Retina (tissue), 1 donor: ENCODE measurements around the gene TAOK2.
"Not testable (repeated sequence)": the region's sequence is repeated elsewhere in the genome, so short reads cannot be mapped to it uniquely, and the experiment has no call there.

Experiments used
- DNase-seq: peaks from one replicate; pipeline ENCODE4 v3.0.0-alpha.2; 2016

The TAOK2 gene

GRCh38 chr16:30004811-30005242 lies 31.2 kb downstream of the TAOK2 start:
- no peak for DNase-seq

DNA sequence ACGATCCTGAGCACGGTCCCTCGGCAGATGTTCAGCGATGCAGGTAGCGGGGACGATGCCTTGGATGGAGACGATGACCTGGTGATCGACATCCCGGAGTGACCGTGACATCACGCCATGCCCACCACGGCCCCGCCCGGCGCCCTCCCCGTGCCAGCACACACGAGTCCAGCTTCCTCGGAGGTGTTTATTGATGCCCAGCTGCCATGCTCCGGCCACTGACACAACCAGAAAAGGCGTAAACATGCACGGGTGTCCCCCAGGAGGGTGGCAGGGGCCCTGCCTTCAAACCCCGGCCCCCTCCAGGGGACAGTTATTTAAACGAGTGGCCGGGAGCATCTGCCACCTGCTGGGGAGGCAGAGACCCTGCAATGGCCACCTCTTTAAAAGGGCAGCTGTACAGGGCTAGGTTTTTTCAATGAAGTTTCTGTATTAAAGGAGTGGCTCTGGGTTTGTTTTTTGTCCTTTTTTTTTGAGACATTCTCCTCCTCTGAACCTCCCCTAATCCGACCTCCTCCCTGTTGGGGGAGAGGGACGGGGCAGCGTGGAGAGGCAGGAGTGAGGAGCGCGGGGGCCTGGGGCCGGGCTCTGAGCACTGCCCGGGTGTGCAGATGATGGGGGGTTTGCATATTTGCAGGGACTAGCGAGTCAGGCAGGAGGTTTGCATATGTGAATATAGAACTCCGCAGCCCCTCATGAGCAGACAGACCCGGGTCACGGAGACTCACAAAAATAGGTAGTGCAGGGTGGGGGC lies 31.9 kb downstream of the TAOK2 start:
- peak; percentile 55 for DNase-seq

DNA sequence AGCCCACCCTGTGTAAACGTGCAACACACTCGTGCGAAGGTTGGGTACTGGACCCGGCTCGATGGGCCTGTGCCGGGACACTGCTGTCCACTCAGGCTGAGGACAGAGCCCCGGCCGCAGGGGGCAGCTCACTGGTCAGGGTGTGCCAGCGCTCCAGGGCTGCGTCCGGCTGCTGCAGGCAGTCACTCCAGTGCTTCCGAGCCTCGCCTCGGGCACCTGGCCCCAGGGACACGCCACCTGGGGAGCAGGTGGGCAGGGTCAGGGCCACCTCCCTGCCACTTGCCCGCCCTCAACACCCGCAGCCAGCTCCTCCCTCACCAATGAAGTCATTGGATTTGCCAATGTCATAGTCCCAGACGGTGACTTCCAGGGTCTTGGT lies 32.4 kb downstream of the TAOK2 start:
- no peak for DNase-seq

- DNase-seq = no peak
Measured at GRCh38 chr16:30006659-30007377, 33.1 kb downstream of the TAOK2 start.

DNA sequence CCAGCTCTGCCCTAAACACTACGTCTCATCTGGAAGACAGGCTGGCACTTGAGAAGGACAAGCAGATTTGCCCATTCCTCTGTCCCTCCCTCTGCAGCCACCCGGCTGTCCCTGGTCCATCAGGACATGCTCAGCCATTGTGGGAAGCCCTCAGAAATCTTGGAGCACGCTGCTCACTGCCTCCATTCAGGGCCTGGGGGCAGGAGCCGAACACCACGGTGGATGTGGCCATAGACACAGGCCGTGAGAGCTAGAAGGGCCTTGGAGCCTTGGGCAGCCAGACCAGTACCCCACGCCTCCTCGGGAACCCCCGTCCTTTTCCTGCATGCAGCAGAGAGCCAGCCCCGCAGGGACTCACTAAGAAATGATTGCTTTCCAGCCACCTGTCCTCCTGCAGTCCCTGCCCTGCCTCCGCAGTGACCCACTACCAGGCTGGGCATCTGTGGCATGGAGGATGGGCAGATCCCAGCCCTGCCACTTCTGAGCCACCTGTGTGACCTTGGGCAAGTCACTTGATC lies 33.8 kb downstream of the TAOK2 start:
- DNase-seq = no peak

- no peak for DNase-seq
Measured at GRCh38 chr16:30009085-30009862, 35.6 kb downstream of the TAOK2 start.

DNA sequence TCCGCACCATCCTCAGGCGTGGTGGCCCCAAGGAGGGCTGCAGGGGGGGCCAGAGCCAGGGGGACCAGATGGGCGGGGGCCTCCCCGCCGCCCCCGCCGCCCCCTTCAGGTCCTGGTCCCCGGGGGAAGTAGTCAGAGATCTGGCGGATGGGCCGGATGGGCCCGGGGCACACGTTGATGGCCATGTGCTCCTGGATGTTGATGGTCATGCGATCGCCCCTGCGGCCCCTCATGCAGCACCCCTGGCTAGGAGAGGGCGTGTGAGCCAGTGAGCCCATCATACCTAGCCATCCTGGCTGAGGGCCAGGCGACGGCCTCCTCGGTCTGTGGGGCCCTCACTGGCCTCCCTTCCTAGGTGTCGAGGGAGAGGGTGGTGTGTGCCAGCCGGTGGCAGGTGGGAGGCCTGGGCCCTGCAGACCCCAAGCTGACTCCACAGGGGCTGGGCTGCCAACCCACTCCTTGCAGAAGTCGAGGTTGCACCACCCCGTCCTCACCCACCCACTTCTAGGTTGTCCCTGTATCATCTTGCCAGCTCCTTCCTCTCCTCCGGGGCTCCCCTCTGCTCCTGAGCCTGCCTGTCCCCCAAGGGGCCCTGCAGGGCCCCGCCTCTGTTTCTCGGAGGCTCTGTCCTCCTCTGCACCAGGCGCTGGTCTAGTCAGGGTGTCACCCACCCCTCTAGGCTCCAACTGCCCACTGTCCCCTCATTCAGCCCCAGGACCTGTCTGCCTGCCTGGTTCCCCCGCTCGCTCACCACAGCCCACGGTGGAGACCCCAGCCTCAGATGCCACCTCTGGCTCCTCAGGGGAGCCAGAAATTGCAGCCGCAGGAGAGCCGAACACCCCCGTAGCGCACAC lies 36.5 kb downstream of the TAOK2 start:
- DNase-seq = peak; percentile 44

DNA sequence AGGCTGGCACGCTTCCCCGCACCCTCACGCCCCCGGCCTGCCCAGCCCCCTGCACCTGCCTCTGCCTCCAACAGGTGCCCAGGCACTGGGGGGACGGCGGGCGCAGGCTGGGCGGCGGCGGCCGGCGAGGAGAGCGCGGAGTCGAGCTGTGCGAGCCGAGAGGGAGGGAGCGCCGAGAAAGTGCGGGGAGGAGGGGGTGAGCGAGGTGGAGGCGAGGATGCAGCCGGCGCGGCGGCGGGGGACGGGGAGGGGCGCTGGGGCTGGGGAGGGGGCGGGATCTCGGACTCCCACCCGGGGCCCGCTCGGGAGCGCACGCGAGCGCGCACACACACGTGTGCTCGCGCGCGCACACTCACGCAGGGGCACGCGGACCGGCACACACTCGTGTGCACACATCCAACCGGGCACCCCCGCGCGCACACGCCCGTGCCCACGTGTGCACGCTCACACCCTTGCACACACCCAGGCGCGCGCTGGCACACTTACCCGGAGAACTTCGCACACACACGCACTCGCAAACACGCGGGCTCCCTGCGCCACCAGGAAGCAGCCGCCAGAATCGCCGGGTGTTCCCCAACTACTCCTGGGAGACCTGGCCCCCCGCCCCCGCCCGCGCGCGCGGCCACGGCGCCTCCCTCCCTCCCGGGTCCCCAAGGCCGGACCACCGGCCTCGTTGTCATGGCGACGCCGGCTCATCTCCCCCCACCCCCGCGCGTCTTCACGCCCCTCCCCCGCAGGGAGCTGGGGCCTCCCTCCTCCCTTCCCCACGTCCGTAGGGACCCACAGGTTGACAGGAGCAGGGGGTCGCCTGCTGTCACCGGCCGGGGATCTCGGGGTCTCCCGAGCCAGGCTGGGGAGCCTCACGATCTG lies 37.4 kb downstream of the TAOK2 start, which contains the start of gene DOC2A:
TSS of gene DOC2A (minus strand) at position 184 of the 870 bp plus-strand sequence. CDS start 805 bp downstream, outside the sequence.
- DNase-seq = peak; percentile 74

GRCh38 chr16:30011714-30012504 lies 38.2 kb downstream of the TAOK2 start:
- peak; percentile 46 for DNase-seq

DNA sequence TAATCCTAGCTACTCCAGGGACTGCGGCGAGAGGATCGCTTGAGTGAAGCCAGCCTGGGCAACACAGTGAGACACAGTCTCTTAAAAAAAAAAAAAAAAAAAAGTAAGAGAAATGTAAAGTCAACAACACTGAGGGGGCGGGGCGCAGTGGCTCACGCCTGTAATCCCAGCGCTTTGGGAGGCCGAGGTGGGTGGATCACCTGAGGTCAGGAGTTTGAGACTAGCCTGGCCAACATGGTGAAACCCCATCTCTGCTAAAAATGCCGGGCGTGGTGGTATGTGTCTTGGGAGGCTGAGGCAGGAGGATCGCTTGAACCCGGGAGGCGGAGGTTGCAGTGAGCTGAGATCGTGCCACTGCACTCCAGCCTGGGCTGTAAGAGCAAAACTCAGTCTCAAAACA lies 38.9 kb downstream of the TAOK2 start:
- DNase-seq = not testable (repeated sequence)

DNA sequence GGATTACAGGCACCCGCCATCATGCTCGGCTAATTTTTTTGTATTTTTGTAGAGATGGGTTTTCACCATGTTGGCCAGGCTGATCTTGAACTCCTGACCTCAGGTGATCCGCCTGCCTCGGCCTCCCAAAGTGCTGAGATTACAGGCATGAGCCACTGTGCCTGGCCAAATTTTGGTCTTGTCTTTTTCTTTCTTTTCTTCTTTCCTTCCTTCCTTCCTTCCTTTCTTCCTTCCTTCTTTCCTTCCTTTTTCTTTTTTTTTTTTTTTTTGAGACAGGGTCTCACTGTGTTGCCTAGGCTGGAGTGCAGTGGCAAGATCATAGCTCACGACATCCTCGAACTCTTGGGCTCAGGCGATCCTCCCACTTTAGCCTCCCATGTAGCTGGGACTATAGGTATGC lies 41.8 kb downstream of the TAOK2 start:
- DNase-seq = not testable (repeated sequence)

DNA sequence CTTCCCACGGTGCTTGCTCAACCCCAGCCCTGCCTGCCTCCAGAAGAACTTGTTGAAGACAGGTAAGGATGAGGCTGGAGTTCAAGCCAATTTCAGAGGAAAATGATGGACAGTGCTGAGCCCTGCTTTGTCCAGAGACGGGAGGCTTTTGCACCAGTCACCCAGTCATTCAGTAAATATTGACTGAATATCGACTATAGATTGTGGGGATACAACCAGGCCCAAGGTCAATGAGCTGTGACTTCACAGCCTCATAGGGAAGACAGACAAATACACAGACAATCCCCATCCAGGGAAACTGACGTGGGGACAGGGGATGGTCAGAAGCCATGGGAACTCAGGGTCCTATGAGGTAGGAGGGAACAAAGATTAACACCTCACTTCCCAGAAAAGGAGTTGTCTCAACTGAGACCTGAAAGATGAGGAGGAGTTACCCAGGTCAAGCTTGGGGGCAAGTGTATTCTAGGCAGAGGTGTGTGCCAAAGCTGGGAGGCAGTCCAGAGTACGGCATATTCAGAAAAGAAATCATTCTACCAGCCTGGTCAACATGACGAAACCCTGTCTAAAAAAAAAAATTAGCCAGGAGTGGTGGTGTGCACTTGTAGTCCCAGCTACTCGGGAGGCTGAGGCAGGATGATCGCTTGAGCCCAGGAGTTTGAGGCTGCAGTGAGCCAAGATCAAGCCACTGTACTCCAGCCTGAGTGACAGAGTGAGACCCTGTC lies 43.0 kb downstream of the TAOK2 start:
- no peak for DNase-seq

- no peak for DNase-seq
Measured at GRCh38 chr16:30017277-30017656, 43.6 kb downstream of the TAOK2 start.

DNA sequence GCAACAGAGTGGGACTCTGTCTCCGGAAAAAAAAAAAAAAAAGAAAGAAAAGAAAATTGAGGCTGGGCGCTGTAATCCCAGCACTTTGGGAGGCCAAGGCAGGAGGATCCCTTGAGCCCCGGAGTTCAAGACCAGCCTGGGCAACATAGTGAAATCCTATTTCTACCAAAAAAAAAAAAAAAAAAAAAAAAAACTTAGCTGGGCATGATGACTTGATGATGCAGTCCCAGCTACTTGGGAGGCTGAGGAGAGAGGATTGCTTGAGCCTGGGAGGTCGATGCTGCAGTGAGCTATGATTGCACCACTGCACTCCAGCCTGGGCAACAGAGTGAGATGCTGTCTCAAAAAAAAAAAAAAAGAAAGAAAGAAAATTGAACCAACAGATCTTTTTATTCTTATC lies 44.3 kb downstream of the TAOK2 start:
- DNase-seq = not testable (repeated sequence)

- DNase-seq = no peak
Measured at GRCh38 chr16:30018731-30019158, 45.1 kb downstream of the TAOK2 start.

GRCh38 chr16:30022887-30023286 lies 49.2 kb downstream of the TAOK2 start, which contains the start of gene C16orf92:
Gene C16orf92, plus strand, starts transcription at chr16:30023198. Its CDS starts 143 bp downstream, at chr16:30023341.
- no peak for DNase-seq

- DNase-seq = no peak
Measured at GRCh38 chr16:30023586-30023985, 49.9 kb downstream of the TAOK2 start.

DNA sequence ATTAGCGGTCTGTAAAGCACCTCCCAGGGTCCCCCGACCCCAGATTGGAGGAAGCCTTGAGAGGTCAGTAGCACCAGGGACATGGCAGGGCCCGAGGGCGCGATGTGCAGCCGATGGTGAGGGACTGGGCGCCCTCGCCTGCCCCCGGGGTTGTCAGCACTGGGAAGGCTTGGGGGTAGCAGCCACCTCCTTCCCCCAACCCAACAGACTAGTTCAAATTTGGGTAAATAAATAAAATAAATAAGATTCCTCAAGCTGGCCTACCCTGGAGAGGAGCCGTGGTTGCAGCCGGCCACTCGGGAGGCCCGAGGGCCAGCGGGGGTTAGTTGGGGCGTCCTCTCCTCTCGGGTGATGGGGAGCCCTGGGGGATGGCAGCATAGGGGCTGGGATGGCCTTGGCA lies 50.8 kb downstream of the TAOK2 start:
- DNase-seq = no peak

DNA sequence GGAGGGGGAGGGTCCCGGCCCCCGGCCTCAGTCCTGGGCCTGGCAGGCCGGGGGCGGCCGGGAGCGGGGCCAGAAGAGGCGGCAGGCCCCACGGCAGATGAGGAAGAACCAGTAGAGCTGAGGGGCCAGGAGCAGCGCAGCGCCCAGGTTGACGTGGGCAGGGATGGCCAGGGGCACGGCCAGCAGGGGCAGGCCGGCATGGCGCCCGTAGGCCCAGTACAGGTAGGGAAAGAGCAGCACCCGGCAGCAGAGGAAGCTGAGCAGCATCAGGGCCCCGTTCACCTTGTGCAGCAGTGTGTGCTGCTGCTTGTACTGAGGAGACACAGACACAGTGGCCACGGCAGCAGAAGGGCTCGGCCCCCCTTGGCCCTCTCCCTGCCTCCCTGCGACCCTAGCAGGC lies 51.5 kb downstream of the TAOK2 start:
- no peak for DNase-seq
